Glutamatergic neuron (in vitro differentiated cells): Measurements from ENCODE around the gene DNAH8. TPM values are rescaled to one million over a fixed set of nuclear protein-coding genes. Genes with fewer than 3 reads are reported as not detected.

ENCODE experiments used
- DNase-seq: peaks from one replicate; pipeline ENCODE4 v3.0.0; 2022
- H3K27ac Mint-ChIP-seq: one replicate; pipeline ENCODE4 v1.8.0; 2020; ENCODE audit warnings: mild to moderate bottlenecking, mixed read lengths, inconsistent platforms; ENCODE audit not compliant: unreplicated experiment
- H3K27me3 Mint-ChIP-seq: one replicate; pipeline ENCODE4 v1.8.0; 2020; ENCODE audit warnings: mild to moderate bottlenecking, moderate library complexity, mixed read lengths, inconsistent platforms; ENCODE audit not compliant: unreplicated experiment
- H3K36me3 Mint-ChIP-seq: one replicate; pipeline ENCODE4 v1.8.0; 2020; ENCODE audit warnings: mild to moderate bottlenecking, mixed read lengths, inconsistent platforms; ENCODE audit not compliant: unreplicated experiment
- H3K4me1 Mint-ChIP-seq: one replicate; pipeline ENCODE4 v1.8.0; 2020; ENCODE audit warnings: mild to moderate bottlenecking, low read depth, mixed read lengths, inconsistent platforms; ENCODE audit not compliant: unreplicated experiment
- H3K4me3 Mint-ChIP-seq: one replicate; pipeline ENCODE4 v1.8.0; 2020; ENCODE audit warnings: mild to moderate bottlenecking, mixed read lengths, inconsistent platforms; ENCODE audit not compliant: unreplicated experiment
- H3K9me3 Mint-ChIP-seq: one replicate; pipeline ENCODE4 v1.8.0; 2020; ENCODE audit warnings: mild to moderate bottlenecking, moderate library complexity, mixed read lengths, inconsistent platforms; ENCODE audit not compliant: unreplicated experiment
- total RNA-seq: library from RNA; stranded (reverse); fragmentation: NEBNext Ultra II Directional; extraction: Animal tissue kit (Norgen Biotek cat#: 25700); gene quantifications from one replicate; pipeline ENCODE4 v1.2.1, GENCODE V29; 2021; ENCODE audit not compliant: unreplicated experiment
- TF ChIP-seq, protein P1 (sequence below): fragments of 200-600 bp; sonication (generic); IDR thresholded peaks from one replicate; pipeline ENCODE4 v1.5.0; 2021; ENCODE audit not compliant: partially characterized antibody, unreplicated experiment

Gene DNAH8
- total RNA-seq, 1 donor from 2014 or later: not detected

DNA sequence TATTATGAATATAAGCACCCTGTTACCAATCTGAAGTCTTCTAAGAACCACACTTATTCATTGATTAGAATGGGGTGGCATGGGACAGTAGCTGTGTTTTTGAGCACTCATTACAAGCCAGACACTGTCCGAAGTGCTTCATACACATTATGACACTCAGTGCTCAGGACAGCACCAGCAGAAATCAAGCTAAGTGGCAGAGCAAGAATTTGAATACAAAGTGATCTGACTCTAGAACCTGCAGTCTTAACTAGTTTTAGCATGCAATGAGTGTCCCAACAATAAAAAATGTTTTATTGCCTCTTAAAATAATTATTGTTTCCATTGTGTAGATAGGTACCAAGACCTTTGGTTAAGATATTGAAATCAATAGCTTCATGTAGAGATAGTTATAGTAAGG lies 294.4 kb downstream of the DNAH8 start:
- Mint-ChIP-seq H3K4me1 (no peaks in the 10 kb centered on the region), H3K27me3 (peaks cover 2% of the 10 kb centered on the region), H3K9me3 (no peaks in the 10 kb centered on the region), H3K36me3 (no peaks in the 10 kb centered on the region), H3K27ac (no peak overlapping the region), H3K4me3 (no peak overlapping the region)
- TF ChIP-seq, protein P1, sequence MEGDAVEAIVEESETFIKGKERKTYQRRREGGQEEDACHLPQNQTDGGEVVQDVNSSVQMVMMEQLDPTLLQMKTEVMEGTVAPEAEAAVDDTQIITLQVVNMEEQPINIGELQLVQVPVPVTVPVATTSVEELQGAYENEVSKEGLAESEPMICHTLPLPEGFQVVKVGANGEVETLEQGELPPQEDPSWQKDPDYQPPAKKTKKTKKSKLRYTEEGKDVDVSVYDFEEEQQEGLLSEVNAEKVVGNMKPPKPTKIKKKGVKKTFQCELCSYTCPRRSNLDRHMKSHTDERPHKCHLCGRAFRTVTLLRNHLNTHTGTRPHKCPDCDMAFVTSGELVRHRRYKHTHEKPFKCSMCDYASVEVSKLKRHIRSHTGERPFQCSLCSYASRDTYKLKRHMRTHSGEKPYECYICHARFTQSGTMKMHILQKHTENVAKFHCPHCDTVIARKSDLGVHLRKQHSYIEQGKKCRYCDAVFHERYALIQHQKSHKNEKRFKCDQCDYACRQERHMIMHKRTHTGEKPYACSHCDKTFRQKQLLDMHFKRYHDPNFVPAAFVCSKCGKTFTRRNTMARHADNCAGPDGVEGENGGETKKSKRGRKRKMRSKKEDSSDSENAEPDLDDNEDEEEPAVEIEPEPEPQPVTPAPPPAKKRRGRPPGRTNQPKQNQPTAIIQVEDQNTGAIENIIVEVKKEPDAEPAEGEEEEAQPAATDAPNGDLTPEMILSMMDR: no peak
- DNase-seq: no peak

DNA sequence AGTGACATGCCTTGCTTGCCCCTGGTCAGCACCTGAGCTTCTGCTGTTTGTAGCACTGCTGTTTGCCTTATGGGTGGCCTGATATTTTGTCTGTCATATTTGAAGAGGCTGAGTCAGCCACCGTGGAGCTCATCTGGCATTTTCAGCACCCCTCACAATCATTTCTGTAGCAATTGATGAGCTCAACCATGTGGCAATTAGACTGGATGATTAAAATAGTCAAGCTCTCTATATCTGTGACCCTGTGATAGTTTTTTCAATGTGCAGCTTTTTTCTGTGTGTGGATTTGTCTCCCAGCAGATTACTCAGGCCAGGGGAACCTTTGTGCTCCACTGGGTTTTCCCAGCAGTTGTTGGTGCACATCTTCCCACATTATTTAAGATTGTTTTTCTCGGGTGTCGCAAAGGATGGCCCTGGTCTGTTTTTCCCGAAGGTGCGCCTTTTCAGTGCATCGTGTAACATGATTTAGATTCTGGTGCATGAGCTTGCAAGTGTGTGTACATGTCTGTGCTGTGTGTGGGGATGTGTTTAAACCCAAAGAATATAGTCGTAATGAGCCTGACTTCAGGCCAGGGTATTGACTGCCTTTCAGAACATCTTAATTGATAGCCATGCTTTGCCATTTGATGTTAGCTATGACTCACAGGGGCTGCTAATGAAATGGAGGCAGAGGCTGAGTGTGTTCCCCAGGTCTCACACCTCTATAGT lies 301.9 kb downstream of the DNAH8 start:
- no peak for DNase-seq
- TF ChIP-seq, protein P1: no peak
- H3K9me3 Mint-ChIP-seq: no peaks in the 10 kb centered on the region
- H3K4me3 Mint-ChIP-seq: no peak overlapping the region
- H3K36me3 Mint-ChIP-seq: no peaks in the 10 kb centered on the region
- H3K27me3 Mint-ChIP-seq: no peaks in the 10 kb centered on the region
- H3K4me1 Mint-ChIP-seq: no peaks in the 10 kb centered on the region
- no peak overlapping the region for H3K27ac Mint-ChIP-seq

DNA sequence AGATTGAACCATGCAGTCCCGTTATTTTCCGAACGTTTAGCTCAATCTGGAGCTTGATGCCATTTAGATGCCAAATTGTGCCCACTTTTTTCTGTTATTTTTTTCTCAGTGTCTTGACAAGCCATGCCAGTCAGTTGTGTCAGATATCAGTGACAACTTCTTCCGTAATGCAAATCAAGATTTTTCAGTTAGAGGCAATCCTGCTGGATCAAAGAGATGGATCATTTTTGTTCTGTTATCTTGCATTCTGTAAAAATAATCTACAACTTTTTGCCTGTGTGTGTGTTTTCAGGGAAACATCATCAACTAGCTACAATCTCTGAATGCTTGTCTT lies 302.4 kb downstream of the DNAH8 start:
- no peak overlapping the region for H3K4me3 Mint-ChIP-seq
- no peaks in the 10 kb centered on the region for H3K9me3 Mint-ChIP-seq
- no peak for DNase-seq
- H3K36me3 Mint-ChIP-seq: no peaks in the 10 kb centered on the region
- no peaks in the 10 kb centered on the region for H3K27me3 Mint-ChIP-seq
- H3K27ac Mint-ChIP-seq: no peak overlapping the region
- no peaks in the 10 kb centered on the region for H3K4me1 Mint-ChIP-seq
- TF ChIP-seq, protein P1: no peak

DNA sequence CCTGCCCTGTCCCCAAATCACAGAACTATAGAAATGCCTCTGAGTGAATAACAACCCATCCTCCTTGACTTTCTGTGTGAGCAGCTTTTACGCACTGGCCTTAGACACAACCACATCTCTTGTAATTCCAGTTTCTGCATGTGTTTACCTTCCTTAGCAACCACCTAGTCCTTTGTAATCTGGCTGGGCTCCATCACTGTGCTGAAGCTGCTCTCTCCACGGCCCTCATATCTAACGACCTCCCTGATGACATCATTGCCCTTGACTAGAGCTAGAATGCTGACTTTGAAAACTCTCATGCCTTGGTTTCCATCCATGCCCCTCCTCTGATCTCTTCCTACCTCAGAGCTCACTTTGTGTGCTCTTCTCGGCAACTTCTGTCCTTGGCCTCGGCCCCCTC lies 303.0 kb downstream of the DNAH8 start:
- H3K4me1 Mint-ChIP-seq: no peaks in the 10 kb centered on the region
- no peaks in the 10 kb centered on the region for H3K36me3 Mint-ChIP-seq
- H3K4me3 Mint-ChIP-seq: no peak overlapping the region
- TF ChIP-seq, protein P1: no peak
- H3K27ac Mint-ChIP-seq: no peak overlapping the region
- H3K27me3 Mint-ChIP-seq: no peaks in the 10 kb centered on the region
- no peaks in the 10 kb centered on the region for H3K9me3 Mint-ChIP-seq
- no peak for DNase-seq

DNA sequence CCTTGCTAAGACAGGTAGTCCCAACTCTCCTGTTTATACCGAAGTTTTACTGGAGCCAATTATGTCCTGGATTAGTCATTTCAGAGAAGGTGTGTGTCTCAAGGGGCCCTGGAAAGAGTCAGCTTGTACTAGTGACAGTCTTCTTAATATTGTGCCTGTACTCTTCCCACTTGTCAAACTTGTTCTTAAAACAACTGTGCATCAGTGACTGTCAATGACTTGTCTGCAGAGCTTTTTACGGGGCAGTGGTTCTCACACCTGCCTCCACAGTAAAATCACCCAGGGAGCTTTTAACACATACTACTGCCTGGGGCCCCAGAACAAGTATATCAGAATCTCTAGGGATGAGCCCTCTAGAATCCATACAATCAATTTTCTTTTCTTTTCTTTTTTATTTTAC lies 305.0 kb downstream of the DNAH8 start:
- Mint-ChIP-seq H3K36me3 (no peaks in the 10 kb centered on the region), H3K27ac (no peak overlapping the region), H3K9me3 (no peaks in the 10 kb centered on the region), H3K27me3 (no peaks in the 10 kb centered on the region), H3K4me3 (no peak overlapping the region), H3K4me1 (no peaks in the 10 kb centered on the region)
- TF ChIP-seq, protein P1: no peak
- no peak for DNase-seq
